Stomach (tissue), 4 donors: ENCODE results near the gene MOB3B.

Experiments used
- CTCF ChIP-seq, 7 experiments: fragments of 450-650 bp in 4 of 7; fragments of 200-600 bp in 3 of 7; sonication (generic) in 3 of 7; IDR thresholded peaks; one replicate each; pipeline ENCODE4 v1.5.1; 2016 to 2019; ENCODE audit warnings: antibody characterized with exemption in 7 of 7, control low read depth in 2 of 7, mild to moderate bottlenecking in 1 of 7
- POLR2A ChIP-seq, 4 donors: fragments of 450-650 bp; IDR thresholded peaks; one replicate each; pipeline ENCODE4 v1.6.1; 2016; ENCODE audit warnings: antibody characterized with exemption in 4 of 4, control low read depth in 2 of 4, mild to moderate bottlenecking in 1 of 4, moderate library complexity in 1 of 4

GRCh38 chr9:27453860-27454553 is 75.6 kb downstream of the MOB3B start:
- TF ChIP-seq CTCF (IDR thresholded peaks at IDR 0.05) (no peak), POLR2A (IDR thresholded peaks at IDR 0.05) (no peak)
